Articular chondrocyte of knee joint (primary cell): Measurements from ENCODE around the gene DPPA4. TPM values are rescaled to one million over a fixed set of nuclear protein-coding genes. Genes with fewer than 3 reads are reported as not detected.

Source experiments
- small RNA-seq: library from RNA; depleted of rRNA; stranded (forward); fragments of <200 nt; gene quantifications from one replicate; pipeline ENCODE3, GENCODE V24; 2012
- total RNA-seq: library from RNA; depleted of rRNA; stranded (reverse); fragments of >200 nt; gene quantifications from 2 replicates; pipeline ENCODE4 v1.2.3, GENCODE V29; 2012

The DPPA4 gene, protein sequence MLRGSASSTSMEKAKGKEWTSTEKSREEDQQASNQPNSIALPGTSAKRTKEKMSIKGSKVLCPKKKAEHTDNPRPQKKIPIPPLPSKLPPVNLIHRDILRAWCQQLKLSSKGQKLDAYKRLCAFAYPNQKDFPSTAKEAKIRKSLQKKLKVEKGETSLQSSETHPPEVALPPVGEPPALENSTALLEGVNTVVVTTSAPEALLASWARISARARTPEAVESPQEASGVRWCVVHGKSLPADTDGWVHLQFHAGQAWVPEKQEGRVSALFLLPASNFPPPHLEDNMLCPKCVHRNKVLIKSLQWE
- not detected in 2 replicates for total RNA-seq

DNA sequence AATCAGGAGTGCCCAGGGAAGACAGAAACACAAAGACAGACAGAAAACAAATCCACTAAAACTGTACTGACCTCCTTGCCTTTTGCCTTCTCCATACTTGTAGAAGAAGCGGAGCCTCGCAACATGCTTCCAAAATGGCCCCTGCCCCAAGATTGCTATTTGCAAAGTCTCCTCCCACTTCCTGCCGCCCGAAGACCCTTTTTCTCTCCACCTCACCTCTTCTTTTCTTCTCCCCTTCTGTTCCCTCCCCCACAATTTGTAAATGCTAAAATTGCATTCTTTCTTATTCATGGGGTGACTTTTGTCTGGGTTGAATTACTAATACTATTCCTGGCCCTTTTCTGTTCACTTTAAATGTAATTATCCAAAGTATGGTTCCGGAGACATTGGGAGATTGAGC lies at the start of gene DPPA4:
TSS of gene DPPA4 (minus strand) at position 154 of the 400 bp plus-strand sequence. CDS start at position 125, 29 bp downstream.

DNA sequence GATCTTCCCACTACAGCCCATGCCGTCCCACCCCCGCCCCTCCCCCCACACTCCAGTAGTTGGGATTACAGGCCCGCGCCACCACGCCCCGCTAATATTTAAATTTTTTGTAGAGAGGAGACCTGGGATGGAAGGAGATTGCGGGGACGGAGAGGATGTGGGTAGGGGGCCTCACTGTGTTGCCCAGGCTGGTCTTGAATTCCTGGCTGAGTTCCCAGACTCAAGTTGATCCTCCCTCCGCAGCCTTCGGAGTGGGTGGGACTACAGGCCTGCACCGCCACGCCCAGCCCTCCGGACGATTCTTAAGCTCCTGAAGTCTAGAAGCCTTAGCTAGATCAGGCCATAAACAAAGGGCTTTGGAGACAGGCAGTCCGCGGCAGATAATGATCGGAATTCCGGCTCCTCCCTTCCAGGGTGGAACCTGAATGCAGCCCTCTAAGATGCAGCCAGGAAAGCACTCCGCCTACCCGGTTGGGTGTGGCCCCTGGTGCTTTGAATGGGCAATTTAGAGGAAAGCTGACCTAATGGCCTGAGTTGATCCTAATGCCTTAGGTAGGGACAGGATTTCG lies 21.1 kb downstream of the DPPA4 start, which contains the start of gene DPPA2:
TSS of gene DPPA2 (minus strand) at position 356 of the 569 bp plus-strand sequence. CDS start 1,975 bp downstream, outside the sequence.

Small RNA genes within 50 kb of the gene (small RNA-seq; reads per million reads assigned to genes)
- gene AC124945.1 (not detected), gene RF00017 (not detected)

Other genes starting within 250 kb of the DPPA4 start
- not detected in 2 replicates for gene MORC1, start 219.4 kb downstream of the DPPA4 start, total RNA-seq
- gene C3orf85, start 200.8 kb downstream of the DPPA4 start, total RNA-seq = not detected in 2 replicates
- not detected in 2 replicates for gene DPPA2, start 21.0 kb downstream of the DPPA4 start, total RNA-seq